GM18498 (cell line): Measurements from ENCODE around the gene ACACA.

Experiments used
- ATAC-seq: cut with Tn5 transposase; IDR thresholded peaks from one replicate; pipeline ENCODE4 v1.9.1; 2021; ENCODE audit warnings: mild to moderate bottlenecking, moderate library complexity; ENCODE audit not compliant: unreplicated experiment

Gene ACACA

GRCh38 chr17:37052450-37052849 lies 354.2 kb downstream of the ACACA start:
- ATAC-seq: no peak

- ATAC-seq: no peak
These were observed 354.8 kb downstream of the ACACA start for GRCh38 chr17:37051833-37052232.

GRCh38 chr17:37051381-37051780 lies 355.3 kb downstream of the ACACA start:
- no peak for ATAC-seq

- ATAC-seq: no peak
These were observed 355.7 kb downstream of the ACACA start for GRCh38 chr17:37050920-37051319.

- no peak for ATAC-seq
These were observed 357.8 kb downstream of the ACACA start for GRCh38 chr17:37048811-37049210.

GRCh38 chr17:37047631-37048104 lies 359.0 kb downstream of the ACACA start:
- ATAC-seq: no peak

GRCh38 chr17:37045351-37045922 lies 361.2 kb downstream of the ACACA start:
- ATAC-seq: no peak

- ATAC-seq: no peak
These were observed 363.4 kb downstream of the ACACA start for GRCh38 chr17:37043201-37043600.

- no peak for ATAC-seq
These were observed 364.7 kb downstream of the ACACA start for GRCh38 chr17:37041932-37042331.

GRCh38 chr17:37039269-37039668 lies 367.4 kb downstream of the ACACA start:
- no peak for ATAC-seq

GRCh38 chr17:37037590-37038155 lies 369.0 kb downstream of the ACACA start:
- ATAC-seq: no peak
